Prostate gland (tissue), 2 donors: Measurements from ENCODE around the gene MLANA. TPM values are rescaled to one million over a fixed set of nuclear protein-coding genes. Genes with fewer than 3 reads are reported as not detected.

Experiments
- DNase-seq: peaks from one replicate; pipeline ENCODE4 v3.0.0-alpha.2; 2019; ENCODE audit warnings: low spot score
- H3K27ac ChIP-seq, 2 donors: fragments of 200-600 bp; sonication (generic); 2 replicates each; pipeline ENCODE4 v1.5.1; 2017 to 2019
- H3K27me3 ChIP-seq: fragments of 200-600 bp; sonication (generic); replicated peaks from 2 replicates; pipeline ENCODE4 v1.5.1; 2019; ENCODE audit not compliant: insufficient read depth
- H3K36me3 ChIP-seq, 2 donors: fragments of 200-600 bp; sonication (generic); 1 replicate in 1 of 2; 2 replicates in 1 of 2; pipeline versions ENCODE4 v1.5.1 to v1.8.1; 2017 to 2019
- H3K4me1 ChIP-seq: fragments of 200-600 bp; sonication (generic); replicated peaks from 2 replicates; pipeline ENCODE4 v1.5.1; 2019
- H3K4me3 ChIP-seq, 2 donors: fragments of 200-600 bp; sonication (generic); 2 replicates each; pipeline ENCODE4 v1.5.1; 2017 to 2019
- H3K9me3 ChIP-seq: fragments of 200-600 bp; sonication (generic); 2 replicates; pipeline ENCODE4 v1.5.1; 2017
- CTCF ChIP-seq, 4 experiments: fragments of 200-600 bp in 2 of 4; fragments of 450-650 bp in 2 of 4; sonication (generic) in 2 of 4; IDR thresholded peaks; 1 replicate in 3 of 4; 2 replicates in 1 of 4; pipeline ENCODE4 v1.5.1; 2016 to 2019; ENCODE audit warnings: antibody characterized with exemption in 4 of 4, mild to moderate bottlenecking in 2 of 4, moderate library complexity in 2 of 4
- POLR2A ChIP-seq: fragments of 450-650 bp; IDR thresholded peaks from one replicate; pipeline ENCODE4 v1.6.1; 2016; ENCODE audit warnings: antibody characterized with exemption, mild to moderate bottlenecking
- POLR2AphosphoS5 ChIP-seq: sonication (generic); formaldehyde crosslinking; IDR thresholded peaks from one replicate; pipeline ENCODE4 v1.6.1; 2017; ENCODE audit warnings: antibody characterized with exemption
- WGBS: methylation state at CpG from one replicate; pipeline ENCODE4 v1.1.5; 2018; 5-methylcytosine and 5-hydroxymethylcytosine counted together
- intact Hi-C: fragments of 100-400 bp; cut with DNase I; formaldehyde crosslinking; loops from one replicate; pipeline ENCODE4 v1.14.2; 2022
- total RNA-seq, 2 donors: library from RNA; depleted of rRNA; stranded (reverse); fragments of >200 nt; gene quantifications; one replicate each; pipeline ENCODE4 v1.1.0, GENCODE V29; 2016

MLANA gene
- total RNA-seq, 2 donors from 2014 or later: not detected

GRCh38 chr9:5897851-5898250 lies 7.2 kb downstream of the MLANA start:
- H3K27me3 ChIP-seq: no peaks in the 10 kb centered on the region
- WGBS: 97% methylated on average over 5 of the region's 5 CpGs
- intact Hi-C loops: no loop called here
- no peaks in the 10 kb centered on the region for H3K9me3 ChIP-seq
- TF ChIP-seq POLR2A (no peak), CTCF (IDR thresholded peaks at IDR 0.05) (no peak)
- no peak overlapping the region for H3K27ac ChIP-seq
- no peak overlapping the region for H3K4me3 ChIP-seq
- no peaks in the 10 kb centered on the region for H3K4me1 ChIP-seq
- no peaks in the 10 kb centered on the region for H3K36me3 ChIP-seq
- DNase-seq: no peak

- no peaks in the 10 kb centered on the region for H3K9me3 ChIP-seq
- H3K4me1 ChIP-seq: no peaks in the 10 kb centered on the region
- TF ChIP-seq CTCF (IDR thresholded peaks at IDR 0.05) (peak in 1 of 4 experiments; percentile 10), POLR2A (no peak)
- intact Hi-C loops: no loop called here
- no peaks in the 10 kb centered on the region for H3K27me3 ChIP-seq
- no peaks in the 10 kb centered on the region for H3K36me3 ChIP-seq
- no peak for DNase-seq
- H3K27ac ChIP-seq: no peak overlapping the region
- 62% methylated on average over 2 of the region's 2 CpGs for WGBS
- H3K4me3 ChIP-seq: no peak overlapping the region
Measured at GRCh38 chr9:5899292-5899691, 8.6 kb downstream of the MLANA start.

GRCh38 chr9:5900622-5901021 lies 9.9 kb downstream of the MLANA start:
- Histone ChIP-seq H3K36me3 (no peaks in the 10 kb centered on the region), H3K27ac (no peak overlapping the region), H3K9me3 (no peaks in the 10 kb centered on the region), H3K4me3 (no peak overlapping the region), H3K27me3 (no peaks in the 10 kb centered on the region), H3K4me1 (no peaks in the 10 kb centered on the region)
- no peak for DNase-seq
- intact Hi-C loops: no loop called here
- TF ChIP-seq CTCF (IDR thresholded peaks at IDR 0.05): no peak
- TF ChIP-seq POLR2AphosphoS5: no peak
- no peak for TF ChIP-seq POLR2A

DNA sequence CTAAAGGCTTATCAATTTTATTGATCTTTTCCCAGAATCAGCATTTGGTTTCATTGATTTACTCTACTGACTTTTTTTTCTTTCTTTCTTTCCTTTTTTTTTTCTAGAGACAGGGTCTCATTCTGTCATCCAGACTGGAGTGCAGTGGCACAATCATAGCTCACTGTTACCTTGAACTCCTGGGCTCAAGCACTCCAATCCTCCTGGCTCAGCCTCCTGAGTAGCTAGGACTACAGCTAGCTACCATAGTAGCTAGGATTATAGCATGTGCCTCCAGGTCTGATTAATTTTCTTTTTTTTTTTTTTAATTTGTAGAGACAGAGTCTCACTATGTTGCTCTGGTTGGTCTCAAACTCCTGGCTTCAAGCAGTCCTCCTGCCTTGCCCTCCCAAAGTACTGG lies 11.7 kb downstream of the MLANA start:
- no peaks in the 10 kb centered on the region for H3K27me3 ChIP-seq
- no peak for DNase-seq
- no peaks in the 10 kb centered on the region for H3K9me3 ChIP-seq
- intact Hi-C loops: no loop called here
- H3K36me3 ChIP-seq: no peaks in the 10 kb centered on the region
- H3K4me3 ChIP-seq: no peak overlapping the region
- TF ChIP-seq POLR2A (no peak), POLR2AphosphoS5 (no peak), CTCF (IDR thresholded peaks at IDR 0.05) (no peak)
- H3K4me1 ChIP-seq: no peaks in the 10 kb centered on the region
- no peak overlapping the region for H3K27ac ChIP-seq

GRCh38 chr9:5908918-5909317 lies 18.2 kb downstream of the MLANA start:
- TF ChIP-seq POLR2A (no peak), CTCF (IDR thresholded peaks at IDR 0.05) (no peak), POLR2AphosphoS5 (no peak)
- H3K9me3 ChIP-seq: no peaks in the 10 kb centered on the region
- H3K4me1 ChIP-seq: no peaks in the 10 kb centered on the region
- no peaks in the 10 kb centered on the region for H3K27me3 ChIP-seq
- intact Hi-C loops: no loop called here
- DNase-seq: no peak
- H3K4me3 ChIP-seq: no peak overlapping the region
- no peak overlapping the region for H3K27ac ChIP-seq
- no peaks in the 10 kb centered on the region for H3K36me3 ChIP-seq
- 95% methylated on average over 3 of the region's 3 CpGs for WGBS
